GM23338 (cell line): ENCODE data around the gene IL4I1. TPM values are rescaled to one million over a fixed set of nuclear protein-coding genes. Genes with fewer than 3 reads are reported as not detected.

Experiments
- ATAC-seq: fragments of 200-7000 bp; cut with Tn5 transposase; 3 replicates; pipeline ENCODE4 v1.9.1; 2020
- DNase-seq: peaks from one replicate; pipeline ENCODE4 v3.0.0-alpha.2; 2015; ENCODE audit warnings: low spot score
- H2AFZ ChIP-seq: fragments of 200-600 bp; sonication (generic); 2 replicates; pipeline ENCODE4 v1.8.0; 2016; ENCODE audit warnings: antibody characterized with exemption, mild to moderate bottlenecking, moderate library complexity
- H3F3A ChIP-seq: fragments of 200-600 bp; sonication (generic); replicated peaks from 2 replicates; pipeline ENCODE4 v1.8.0; 2017; ENCODE audit warnings: antibody characterized with exemption, mixed run types, low read depth
- H3K27ac ChIP-seq: fragments of 200-600 bp; sonication (generic); 2 replicates; pipeline ENCODE4 v1.6.1; 2016; ENCODE audit warnings: low read depth
- H3K27me3 ChIP-seq: fragments of 200-600 bp; sonication (generic); 2 replicates; pipeline ENCODE4 v1.8.0; 2016; ENCODE audit warnings: mild to moderate bottlenecking, mixed run types, moderate library complexity; ENCODE audit not compliant: insufficient read depth
- H3K36me3 ChIP-seq: fragments of 200-600 bp; sonication (generic); 2 replicates; pipeline ENCODE4 v1.8.0; 2016; ENCODE audit warnings: mild to moderate bottlenecking; ENCODE audit not compliant: insufficient read depth
- H3K4me1 ChIP-seq: fragments of 200-600 bp; sonication (generic); 2 replicates; pipeline ENCODE4 v1.8.0; 2016; ENCODE audit warnings: mild to moderate bottlenecking, moderate library complexity; ENCODE audit not compliant: insufficient read depth
- H3K4me2 ChIP-seq: fragments of 200-600 bp; sonication (generic); 2 replicates; pipeline ENCODE4 v1.7.1; 2017; ENCODE audit warnings: mixed run types
- H3K4me3 ChIP-seq: fragments of 200-600 bp; sonication (generic); 2 replicates; pipeline ENCODE4 v1.6.1; 2016; ENCODE audit warnings: mixed run types
- H3K79me2 ChIP-seq: fragments of 200-600 bp; sonication (generic); replicated peaks from 2 replicates; pipeline ENCODE4 v1.8.0; 2017; ENCODE audit warnings: mild to moderate bottlenecking; ENCODE audit not compliant: insufficient read depth
- H3K9me2 ChIP-seq: fragments of 200-600 bp; sonication (generic); 2 replicates; pipeline ENCODE4 v1.8.0; 2017; ENCODE audit not compliant: insufficient read depth
- H4K20me1 ChIP-seq: fragments of 200-600 bp; sonication (generic); replicated peaks from 2 replicates; pipeline ENCODE4 v1.8.0; 2017; ENCODE audit warnings: mild to moderate bottlenecking; ENCODE audit not compliant: insufficient read depth
- H3K27ac Mint-ChIP-seq: 2 replicates; pipeline ENCODE4 v1.8.0; 2020; ENCODE audit warnings: inconsistent platforms, mild to moderate bottlenecking, moderate library complexity, mixed read lengths
- H3K27me3 Mint-ChIP-seq: 3 replicates; pipeline ENCODE4 v1.8.0; 2022; ENCODE audit warnings: low read depth, mild to moderate bottlenecking, moderate library complexity, mixed read lengths, inconsistent platforms; ENCODE audit not compliant: insufficient read depth, poor library complexity
- H3K36me3 Mint-ChIP-seq: 3 replicates; pipeline ENCODE4 v1.8.0; 2021; ENCODE audit warnings: low read depth, mild to moderate bottlenecking, inconsistent platforms, moderate library complexity, mixed read lengths
- H3K4me1 Mint-ChIP-seq: 3 replicates; pipeline ENCODE4 v1.8.0; 2020; ENCODE audit warnings: mild to moderate bottlenecking, inconsistent platforms, mixed read lengths
- H3K4me3 Mint-ChIP-seq: 3 replicates; pipeline ENCODE4 v1.8.0; 2021; ENCODE audit warnings: moderate library complexity, mild to moderate bottlenecking, inconsistent platforms, mixed read lengths
- H3K9me3 Mint-ChIP-seq: 3 replicates; pipeline ENCODE4 v1.8.0; 2020; ENCODE audit warnings: moderate library complexity, mild to moderate bottlenecking, inconsistent platforms, mixed read lengths
- CREB1 ChIP-seq: fragments of 250-450 bp; sonication (Bioruptor Pico); IDR thresholded peaks from 2 replicates; pipeline ENCODE4 v1.5.0; 2020; ENCODE audit warnings: low read depth, mild to moderate bottlenecking, moderate library complexity
- EZH2 ChIP-seq: fragments of 200-600 bp; sonication (generic); IDR thresholded peaks from one replicate; pipeline ENCODE4 v1.8.0; 2017; ENCODE audit warnings: antibody characterized with exemption, mild to moderate bottlenecking, low read depth; ENCODE audit not compliant: unreplicated experiment
- EZH2phosphoT487 ChIP-seq: fragments of 200-600 bp; sonication (generic); IDR thresholded peaks from one replicate; pipeline ENCODE4 v1.8.1; 2018; ENCODE audit warnings: antibody characterized with exemption; ENCODE audit not compliant: unreplicated experiment
- JUNB ChIP-seq: IDR thresholded peaks from one replicate; pipeline ENCODE4 v1.6.1; 2016; ENCODE audit warnings: antibody characterized with exemption; ENCODE audit not compliant: unreplicated experiment
- NANOG ChIP-seq: IDR thresholded peaks from 2 replicates; pipeline ENCODE4 v1.6.1; 2016; ENCODE audit warnings: antibody characterized with exemption, borderline replicate concordance
- POLR2AphosphoS5 ChIP-seq: IDR thresholded peaks from 2 replicates; pipeline ENCODE4 v1.6.1; 2016; ENCODE audit warnings: antibody characterized with exemption, low read depth
- STAT1 ChIP-seq: IDR thresholded peaks from one replicate; pipeline ENCODE4 v1.6.1; 2016; ENCODE audit warnings: antibody characterized with exemption; ENCODE audit not compliant: unreplicated experiment
- ZNF114 ChIP-seq: fragments of 250-450 bp; sonication (Bioruptor Pico); IDR thresholded peaks from 2 replicates; pipeline ENCODE4 v1.5.0; 2020; ENCODE audit warnings: mild to moderate bottlenecking, moderate library complexity
- ZNF331 ChIP-seq: fragments of 250-450 bp; sonication (Bioruptor Pico); IDR thresholded peaks from 2 replicates; pipeline ENCODE4 v1.5.0; 2020; ENCODE audit warnings: low read depth, mild to moderate bottlenecking, moderate library complexity
- polyA plus RNA-seq: library from polyadenylated mRNA; unstranded; fragments of >200 nt; fragmentation: Nextera tagmentation; extraction: Ambion mirVana; gene quantifications from 2 replicates; pipeline ENCODE4 v1.2.1, GENCODE V29; 2016
- total RNA-seq: library from RNA; depleted of rRNA; stranded (reverse); fragments of >200 nt; shearing (Covaris generic); gene quantifications from 2 replicates; pipeline ENCODE4 v1.2.3, GENCODE V29; 2014
- TF ChIP-seq, protein P1 (sequence below): fragments of 250-450 bp; sonication (Bioruptor Pico); IDR thresholded peaks from 2 replicates; pipeline ENCODE4 v1.5.0; 2020; ENCODE audit warnings: mild to moderate bottlenecking, moderate library complexity
- TF ChIP-seq, protein P2 (sequence below): IDR thresholded peaks from one replicate; pipeline ENCODE4 v1.6.1; 2018; ENCODE audit warnings: antibody characterized with exemption; ENCODE audit not compliant: unreplicated experiment
- TF ChIP-seq, protein P3 (sequence below), 2 experiments: fragments of 200-600 bp in 1 of 2; sonication (generic) in 1 of 2; conservative IDR thresholded peaks; 2 replicates each; pipeline versions ENCODE4 v1.5.1 to v1.6.1; 2016 to 2017; ENCODE audit warnings: antibody characterized with exemption in 2 of 2, low read depth in 2 of 2, mild to moderate bottlenecking in 2 of 2, moderate library complexity in 1 of 2

The IL4I1 gene
- total and polyA plus RNA-seq, 2 experiments from 2014 or later, result 0.60 to 0.69 TPM

DNA sequence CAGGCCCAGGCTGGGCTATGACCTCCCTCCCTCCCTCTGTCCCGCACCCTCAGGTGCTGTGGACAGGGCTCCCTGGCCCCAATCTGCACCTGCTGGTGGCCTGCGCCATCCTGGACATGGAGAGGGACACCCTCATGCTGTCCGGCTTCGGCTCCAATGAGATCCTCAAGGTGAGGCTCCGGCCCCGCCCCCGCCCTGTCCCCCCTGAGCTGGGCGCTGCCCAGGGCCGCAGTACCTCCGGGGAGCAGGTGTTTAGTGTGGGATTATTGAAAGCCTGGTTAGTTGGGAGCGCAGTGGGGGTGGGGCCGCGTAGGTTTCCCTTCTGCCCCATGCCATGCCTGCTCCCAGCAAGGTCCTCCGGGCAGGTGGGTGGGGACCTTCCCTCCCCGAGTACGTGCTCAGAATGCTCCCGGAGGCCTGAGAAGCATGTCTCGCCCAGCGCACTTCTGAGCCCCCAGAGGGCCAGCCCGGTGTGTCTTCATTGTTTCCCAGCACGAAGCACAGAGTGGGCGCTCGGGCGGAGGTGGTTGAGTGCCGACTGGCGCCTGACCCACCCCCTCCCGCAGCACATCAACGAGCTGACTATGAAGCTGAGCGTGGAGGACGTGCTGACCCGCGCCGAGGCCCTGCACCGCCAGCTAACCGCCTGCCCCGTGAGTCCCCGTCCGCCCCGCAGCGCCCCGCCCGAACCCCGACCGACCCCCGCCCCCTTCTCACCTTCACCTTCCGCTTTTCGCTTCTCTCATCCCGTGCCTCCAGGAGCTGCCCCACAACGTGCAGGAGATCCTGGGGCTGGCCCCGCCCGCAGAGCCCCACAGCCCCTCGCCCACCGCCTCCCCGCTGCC is 8.8 kb downstream of the IL4I1 start:
- Mint-ChIP-seq H3K36me3 (peaks cover 45% of the 10 kb centered on the region), H3K27me3 (peaks cover 22% of the 10 kb centered on the region), H3K9me3 (peaks cover 8% of the 10 kb centered on the region), H3K4me3 (no peak overlapping the region), H3K27ac (no peak overlapping the region), H3K4me1 (peaks cover 9% of the 10 kb centered on the region)
- Histone ChIP-seq H3K27ac (no peak overlapping the region), H3K4me3 (no peak overlapping the region), H3K36me3 (peaks cover 13% of the 10 kb centered on the region), H3K9me2 (no peaks in the 10 kb centered on the region), H3F3A (peaks cover 30% of the 10 kb centered on the region; the same call in 1 of the 2 replicates), H4K20me1 (no peaks in the 10 kb centered on the region; the same call in 1 of the 2 replicates), H2AFZ (no peak overlapping the region), H3K4me1 (peaks cover 9% of the 10 kb centered on the region; the same call in 1 of the 2 replicates), H3K4me2 (no peak overlapping the region), H3K79me2 (no peaks in the 10 kb centered on the region), H3K27me3 (0 out of 2 replicates have a peak, but pooled peaks cover 3% of the 10 kb centered on the region)
- TF ChIP-seq, protein P1, sequence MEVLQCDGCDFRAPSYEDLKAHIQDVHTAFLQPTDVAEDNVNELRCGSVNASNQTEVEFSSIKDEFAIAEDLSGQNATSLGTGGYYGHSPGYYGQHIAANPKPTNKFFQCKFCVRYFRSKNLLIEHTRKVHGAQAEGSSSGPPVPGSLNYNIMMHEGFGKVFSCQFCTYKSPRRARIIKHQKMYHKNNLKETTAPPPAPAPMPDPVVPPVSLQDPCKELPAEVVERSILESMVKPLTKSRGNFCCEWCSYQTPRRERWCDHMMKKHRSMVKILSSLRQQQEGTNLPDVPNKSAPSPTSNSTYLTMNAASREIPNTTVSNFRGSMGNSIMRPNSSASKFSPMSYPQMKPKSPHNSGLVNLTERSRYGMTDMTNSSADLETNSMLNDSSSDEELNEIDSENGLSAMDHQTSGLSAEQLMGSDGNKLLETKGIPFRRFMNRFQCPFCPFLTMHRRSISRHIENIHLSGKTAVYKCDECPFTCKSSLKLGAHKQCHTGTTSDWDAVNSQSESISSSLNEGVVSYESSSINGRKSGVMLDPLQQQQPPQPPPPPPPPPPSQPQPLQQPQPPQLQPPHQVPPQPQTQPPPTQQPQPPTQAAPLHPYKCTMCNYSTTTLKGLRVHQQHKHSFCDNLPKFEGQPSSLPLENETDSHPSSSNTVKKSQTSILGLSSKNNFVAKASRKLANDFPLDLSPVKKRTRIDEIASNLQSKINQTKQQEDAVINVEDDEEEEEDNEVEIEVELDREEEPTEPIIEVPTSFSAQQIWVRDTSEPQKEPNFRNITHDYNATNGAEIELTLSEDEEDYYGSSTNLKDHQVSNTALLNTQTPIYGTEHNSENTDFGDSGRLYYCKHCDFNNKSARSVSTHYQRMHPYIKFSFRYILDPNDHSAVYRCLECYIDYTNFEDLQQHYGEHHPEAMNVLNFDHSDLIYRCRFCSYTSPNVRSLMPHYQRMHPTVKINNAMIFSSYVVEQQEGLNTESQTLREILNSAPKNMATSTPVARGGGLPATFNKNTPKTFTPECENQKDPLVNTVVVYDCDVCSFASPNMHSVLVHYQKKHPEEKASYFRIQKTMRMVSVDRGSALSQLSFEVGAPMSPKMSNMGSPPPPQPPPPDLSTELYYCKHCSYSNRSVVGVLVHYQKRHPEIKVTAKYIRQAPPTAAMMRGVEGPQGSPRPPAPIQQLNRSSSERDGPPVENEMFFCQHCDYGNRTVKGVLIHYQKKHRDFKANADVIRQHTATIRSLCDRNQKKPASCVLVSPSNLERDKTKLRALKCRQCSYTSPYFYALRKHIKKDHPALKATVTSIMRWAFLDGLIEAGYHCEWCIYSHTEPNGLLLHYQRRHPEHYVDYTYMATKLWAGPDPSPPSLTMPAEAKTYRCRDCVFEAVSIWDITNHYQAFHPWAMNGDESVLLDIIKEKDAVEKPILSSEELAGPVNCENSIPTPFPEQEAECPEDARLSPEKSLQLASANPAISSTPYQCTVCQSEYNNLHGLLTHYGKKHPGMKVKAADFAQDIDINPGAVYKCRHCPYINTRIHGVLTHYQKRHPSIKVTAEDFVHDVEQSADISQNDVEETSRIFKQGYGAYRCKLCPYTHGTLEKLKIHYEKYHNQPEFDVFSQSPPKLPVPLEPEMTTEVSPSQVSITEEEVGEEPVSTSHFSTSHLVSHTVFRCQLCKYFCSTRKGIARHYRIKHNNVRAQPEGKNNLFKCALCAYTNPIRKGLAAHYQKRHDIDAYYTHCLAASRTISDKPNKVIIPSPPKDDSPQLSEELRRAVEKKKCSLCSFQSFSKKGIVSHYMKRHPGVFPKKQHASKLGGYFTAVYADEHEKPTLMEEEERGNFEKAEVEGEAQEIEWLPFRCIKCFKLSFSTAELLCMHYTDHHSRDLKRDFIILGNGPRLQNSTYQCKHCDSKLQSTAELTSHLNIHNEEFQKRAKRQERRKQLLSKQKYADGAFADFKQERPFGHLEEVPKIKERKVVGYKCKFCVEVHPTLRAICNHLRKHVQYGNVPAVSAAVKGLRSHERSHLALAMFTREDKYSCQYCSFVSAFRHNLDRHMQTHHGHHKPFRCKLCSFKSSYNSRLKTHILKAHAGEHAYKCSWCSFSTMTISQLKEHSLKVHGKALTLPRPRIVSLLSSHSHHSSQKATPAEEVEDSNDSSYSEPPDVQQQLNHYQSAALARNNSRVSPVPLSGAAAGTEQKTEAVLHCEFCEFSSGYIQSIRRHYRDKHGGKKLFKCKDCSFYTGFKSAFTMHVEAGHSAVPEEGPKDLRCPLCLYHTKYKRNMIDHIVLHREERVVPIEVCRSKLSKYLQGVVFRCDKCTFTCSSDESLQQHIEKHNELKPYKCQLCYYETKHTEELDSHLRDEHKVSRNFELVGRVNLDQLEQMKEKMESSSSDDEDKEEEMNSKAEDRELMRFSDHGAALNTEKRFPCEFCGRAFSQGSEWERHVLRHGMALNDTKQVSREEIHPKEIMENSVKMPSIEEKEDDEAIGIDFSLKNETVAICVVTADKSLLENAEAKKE (CRISPR knock-in tag), result no peak
- TF ChIP-seq JUNB, result no peak
- TF ChIP-seq EZH2, result no peak
- TF ChIP-seq ZNF331 (CRISPR knock-in tag), result no peak
- no peak for TF ChIP-seq NANOG
- TF ChIP-seq, protein P2, sequence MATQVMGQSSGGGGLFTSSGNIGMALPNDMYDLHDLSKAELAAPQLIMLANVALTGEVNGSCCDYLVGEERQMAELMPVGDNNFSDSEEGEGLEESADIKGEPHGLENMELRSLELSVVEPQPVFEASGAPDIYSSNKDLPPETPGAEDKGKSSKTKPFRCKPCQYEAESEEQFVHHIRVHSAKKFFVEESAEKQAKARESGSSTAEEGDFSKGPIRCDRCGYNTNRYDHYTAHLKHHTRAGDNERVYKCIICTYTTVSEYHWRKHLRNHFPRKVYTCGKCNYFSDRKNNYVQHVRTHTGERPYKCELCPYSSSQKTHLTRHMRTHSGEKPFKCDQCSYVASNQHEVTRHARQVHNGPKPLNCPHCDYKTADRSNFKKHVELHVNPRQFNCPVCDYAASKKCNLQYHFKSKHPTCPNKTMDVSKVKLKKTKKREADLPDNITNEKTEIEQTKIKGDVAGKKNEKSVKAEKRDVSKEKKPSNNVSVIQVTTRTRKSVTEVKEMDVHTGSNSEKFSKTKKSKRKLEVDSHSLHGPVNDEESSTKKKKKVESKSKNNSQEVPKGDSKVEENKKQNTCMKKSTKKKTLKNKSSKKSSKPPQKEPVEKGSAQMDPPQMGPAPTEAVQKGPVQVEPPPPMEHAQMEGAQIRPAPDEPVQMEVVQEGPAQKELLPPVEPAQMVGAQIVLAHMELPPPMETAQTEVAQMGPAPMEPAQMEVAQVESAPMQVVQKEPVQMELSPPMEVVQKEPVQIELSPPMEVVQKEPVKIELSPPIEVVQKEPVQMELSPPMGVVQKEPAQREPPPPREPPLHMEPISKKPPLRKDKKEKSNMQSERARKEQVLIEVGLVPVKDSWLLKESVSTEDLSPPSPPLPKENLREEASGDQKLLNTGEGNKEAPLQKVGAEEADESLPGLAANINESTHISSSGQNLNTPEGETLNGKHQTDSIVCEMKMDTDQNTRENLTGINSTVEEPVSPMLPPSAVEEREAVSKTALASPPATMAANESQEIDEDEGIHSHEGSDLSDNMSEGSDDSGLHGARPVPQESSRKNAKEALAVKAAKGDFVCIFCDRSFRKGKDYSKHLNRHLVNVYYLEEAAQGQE, result no peak
- no peak for TF ChIP-seq POLR2AphosphoS5
- TF ChIP-seq ZNF114 (CRISPR knock-in tag), result no peak
- TF ChIP-seq STAT1, result no peak
- TF ChIP-seq, protein P3, sequence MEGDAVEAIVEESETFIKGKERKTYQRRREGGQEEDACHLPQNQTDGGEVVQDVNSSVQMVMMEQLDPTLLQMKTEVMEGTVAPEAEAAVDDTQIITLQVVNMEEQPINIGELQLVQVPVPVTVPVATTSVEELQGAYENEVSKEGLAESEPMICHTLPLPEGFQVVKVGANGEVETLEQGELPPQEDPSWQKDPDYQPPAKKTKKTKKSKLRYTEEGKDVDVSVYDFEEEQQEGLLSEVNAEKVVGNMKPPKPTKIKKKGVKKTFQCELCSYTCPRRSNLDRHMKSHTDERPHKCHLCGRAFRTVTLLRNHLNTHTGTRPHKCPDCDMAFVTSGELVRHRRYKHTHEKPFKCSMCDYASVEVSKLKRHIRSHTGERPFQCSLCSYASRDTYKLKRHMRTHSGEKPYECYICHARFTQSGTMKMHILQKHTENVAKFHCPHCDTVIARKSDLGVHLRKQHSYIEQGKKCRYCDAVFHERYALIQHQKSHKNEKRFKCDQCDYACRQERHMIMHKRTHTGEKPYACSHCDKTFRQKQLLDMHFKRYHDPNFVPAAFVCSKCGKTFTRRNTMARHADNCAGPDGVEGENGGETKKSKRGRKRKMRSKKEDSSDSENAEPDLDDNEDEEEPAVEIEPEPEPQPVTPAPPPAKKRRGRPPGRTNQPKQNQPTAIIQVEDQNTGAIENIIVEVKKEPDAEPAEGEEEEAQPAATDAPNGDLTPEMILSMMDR (conservative IDR thresholded peaks at IDR 0.05; ENCODE audit: low read depth in 2 of 2), result no peak
- no peak for TF ChIP-seq EZH2phosphoT487
- TF ChIP-seq CREB1, result no peak
- ATAC-seq (no peak), DNase-seq (no peak)
